Middle frontal gyrus (tissue), 1 donor: ENCODE results near the gene LRRC38.
"Not testable (repeated sequence)": the region's sequence is repeated elsewhere in the genome, so short reads cannot be mapped to it uniquely, and the experiment has no call there.

ENCODE experiments used
- DNase-seq: peaks from one replicate; pipeline ENCODE4 v3.0.0-alpha.2; 2015; ENCODE audit warnings: low spot score; ENCODE audit errors: extremely low spot score

LRRC38 gene

GRCh38 chr1:13465515-13465914 lies 48.3 kb downstream of the LRRC38 start:
- DNase-seq = no peak

- DNase-seq = no peak
Measured at GRCh38 chr1:13462682-13463081, 51.1 kb downstream of the LRRC38 start.

DNA sequence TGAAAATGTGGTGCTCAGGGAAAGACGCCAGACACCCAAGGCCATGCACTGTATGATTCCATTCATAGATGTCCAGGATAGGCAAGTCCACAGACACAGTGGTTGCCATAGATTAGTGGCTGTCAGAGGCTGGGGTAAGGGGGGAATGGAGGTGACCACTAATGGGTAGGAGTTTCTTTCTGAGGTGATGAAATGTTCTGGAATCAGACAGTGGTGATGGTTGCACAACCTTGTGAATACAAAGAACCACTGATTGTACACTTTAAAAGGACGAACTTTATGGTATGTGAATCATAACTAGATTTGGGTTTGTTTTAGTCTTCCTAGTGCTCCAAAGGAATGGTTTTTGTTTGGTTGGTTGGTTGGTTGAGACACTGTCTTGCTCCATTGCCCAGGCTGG lies 51.8 kb downstream of the LRRC38 start:
- DNase-seq = no peak

GRCh38 chr1:13456904-13457532 lies 56.8 kb downstream of the LRRC38 start:
- no peak for DNase-seq

DNA sequence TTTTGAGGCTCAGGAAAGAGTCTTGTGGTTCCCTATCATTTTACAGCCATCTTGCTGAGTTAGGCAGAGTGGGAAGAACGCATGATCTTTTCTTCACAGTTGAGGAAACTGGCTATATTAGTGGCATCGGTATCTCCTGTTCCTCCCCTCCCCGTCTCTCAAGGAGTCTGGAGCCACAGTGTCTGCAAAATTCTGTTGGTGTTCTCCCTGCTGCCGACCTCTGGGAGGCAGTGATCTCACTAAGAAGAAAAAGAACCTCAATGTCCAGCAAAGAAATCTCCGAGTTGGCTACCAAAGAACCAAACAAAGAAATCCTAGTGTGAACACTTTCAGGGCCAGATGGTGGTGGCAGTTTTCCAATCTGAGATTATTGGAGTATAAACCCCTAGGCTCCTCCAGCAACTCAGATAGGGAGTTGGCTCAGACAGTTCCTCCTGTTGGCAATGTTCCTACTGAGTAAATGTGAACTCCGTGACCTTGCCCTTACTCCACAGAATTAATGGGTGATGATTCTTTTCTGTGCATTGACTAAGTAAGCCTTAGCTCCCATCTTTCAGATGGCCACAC lies 62.3 kb downstream of the LRRC38 start:
- DNase-seq = no peak

- no peak for DNase-seq
Measured at GRCh38 chr1:13450204-13450603, 63.6 kb downstream of the LRRC38 start.

DNA sequence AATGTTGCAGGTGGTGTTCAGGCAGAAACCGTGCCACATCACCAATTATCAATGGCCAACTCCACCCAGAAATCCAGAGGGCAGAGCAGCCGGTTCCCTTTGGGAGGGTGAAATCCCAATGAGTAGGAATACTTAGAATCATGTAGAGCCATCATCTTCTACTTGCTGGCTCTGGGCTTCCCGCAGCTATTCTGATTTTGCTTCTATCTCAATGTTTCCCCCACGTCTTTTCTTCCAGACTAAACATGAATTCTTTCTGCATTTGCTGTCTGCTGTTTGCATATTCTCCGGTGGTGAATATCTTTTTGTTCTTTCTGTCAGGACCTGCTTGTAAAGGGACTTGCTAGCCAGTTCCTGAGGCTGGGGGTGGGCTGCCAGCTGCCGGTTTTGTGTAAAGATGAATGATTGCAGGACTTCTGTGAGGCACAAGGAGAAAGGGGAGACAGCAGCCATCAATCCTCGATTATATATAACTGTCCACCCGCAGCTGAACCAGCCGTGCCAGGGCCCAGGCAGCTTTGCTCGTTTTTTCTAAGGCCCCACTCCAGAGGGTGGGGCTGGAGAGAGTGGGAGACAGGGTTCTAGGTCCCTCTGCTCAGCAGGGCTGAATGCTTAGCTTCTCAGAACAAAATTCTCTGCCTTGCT lies 70.3 kb downstream of the LRRC38 start:
- DNase-seq = no peak

- DNase-seq = not testable (repeated sequence)
Measured at GRCh38 chr1:13439104-13439783, 74.6 kb downstream of the LRRC38 start.

GRCh38 chr1:13435458-13435857 lies 78.3 kb downstream of the LRRC38 start:
- DNase-seq = no peak

DNA sequence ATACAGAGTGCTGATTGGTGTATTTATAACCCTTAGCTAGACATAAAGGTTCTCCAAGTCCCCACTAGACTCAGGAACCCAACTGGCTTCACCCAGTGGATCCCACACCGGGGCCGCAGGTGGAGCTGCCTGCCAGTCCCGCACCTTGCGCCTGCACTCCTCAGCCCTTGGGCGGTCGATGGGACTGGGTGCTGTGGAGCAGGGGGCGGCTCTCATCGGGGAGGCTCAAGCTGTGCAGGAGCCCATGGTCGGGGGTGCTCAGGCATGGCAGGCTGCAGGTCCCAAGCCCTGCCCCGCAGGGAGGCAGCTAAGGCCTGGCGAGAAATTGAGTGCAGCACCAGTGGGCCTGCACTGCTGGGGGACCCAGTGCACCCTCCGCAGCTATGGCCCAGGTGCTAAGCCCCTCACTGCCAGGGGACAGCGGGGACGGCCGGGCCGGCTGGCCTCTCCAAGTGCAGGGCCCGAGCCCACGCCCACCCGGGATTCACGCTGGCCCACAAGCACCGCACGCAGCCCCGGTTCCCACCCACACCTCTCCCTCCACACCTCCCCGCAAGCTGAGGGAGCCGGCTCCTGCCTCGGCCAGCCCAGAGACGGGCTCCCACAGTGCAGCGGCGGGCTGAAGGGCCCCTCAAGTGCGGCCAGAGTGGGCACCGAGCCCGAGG lies 80.0 kb downstream of the LRRC38 start:
- not testable (repeated sequence) for DNase-seq

DNA sequence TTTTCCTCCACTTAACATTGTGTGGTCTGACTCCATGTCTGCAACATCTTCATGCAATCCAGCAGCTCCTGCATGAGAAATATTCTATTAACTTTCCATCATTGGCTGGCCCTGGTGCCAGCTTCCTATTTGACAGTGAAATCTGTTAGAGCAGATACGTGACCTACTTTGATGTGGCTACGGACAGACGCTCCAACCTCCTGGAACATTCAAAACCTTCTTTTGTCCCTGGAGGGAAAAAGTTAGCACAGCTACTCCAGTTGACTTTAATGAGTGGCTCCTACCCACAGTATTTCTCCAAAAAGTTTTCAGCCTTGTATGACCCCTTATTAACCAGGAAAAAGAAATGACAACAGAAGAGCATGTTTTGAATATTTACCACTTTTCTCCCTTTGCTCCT lies 81.6 kb downstream of the LRRC38 start:
- no peak for DNase-seq

- no peak for DNase-seq
Measured at GRCh38 chr1:13430495-13430894, 83.3 kb downstream of the LRRC38 start.
